Activated T-cell treated with anti-CD3 and anti-CD28 coated beads, Interleukin-2, amount 50 U/mL, for 72 hours (primary cell): ENCODE data around the gene NDUFAF5. TPM values are rescaled to one million over a fixed set of nuclear protein-coding genes. Genes with fewer than 3 reads are reported as not detected.

ENCODE experiments used
- ATAC-seq, 2 donors: fragments of 150-1000 bp; cut with Tn5 transposase; replicated peaks in 1 of 2; 2 replicates each; pipeline ENCODE4 v1.10.0; 2021; ENCODE audit warnings: moderate library complexity in 2 of 2, mild to moderate bottlenecking in 1 of 2
- DNase-seq, 2 donors: peaks; one replicate each; pipeline ENCODE4 v3.0.0; 2021 to 2022; ENCODE audit warnings: mixed read lengths in 1 of 2
- H3K27ac Mint-ChIP-seq: one replicate; pipeline ENCODE4 v1.8.0; 2022; ENCODE audit warnings: mild to moderate bottlenecking, moderate library complexity, mixed read lengths
- H3K27me3 Mint-ChIP-seq: one replicate; pipeline ENCODE4 v1.8.0; 2022; ENCODE audit warnings: low read depth, mixed read lengths
- H3K36me3 Mint-ChIP-seq, 2 donors: one replicate each; pipeline ENCODE4 v1.8.0; 2022; ENCODE audit warnings: mixed read lengths in 2 of 2, mild to moderate bottlenecking in 1 of 2; ENCODE audit not compliant: insufficient read depth in 2 of 2
- H3K4me1 Mint-ChIP-seq: one replicate; pipeline ENCODE4 v1.8.0; 2022; ENCODE audit warnings: low read depth, mixed read lengths
- H3K4me3 Mint-ChIP-seq, 2 donors: one replicate each; pipeline ENCODE4 v1.8.0; 2022; ENCODE audit warnings: mild to moderate bottlenecking in 2 of 2, mixed read lengths in 2 of 2, moderate library complexity in 2 of 2
- H3K9me3 Mint-ChIP-seq, 2 donors: one replicate each; pipeline ENCODE4 v1.8.0; 2022; ENCODE audit warnings: mixed read lengths in 2 of 2
- total RNA-seq, 2 donors: library from RNA; stranded (reverse); gene quantifications; one replicate each; pipeline ENCODE4 v1.2.3, GENCODE V29; 2022

The NDUFAF5 gene
- total RNA-seq, 2 donors from 2014 or later = 30.4 to 32.9 TPM

DNA sequence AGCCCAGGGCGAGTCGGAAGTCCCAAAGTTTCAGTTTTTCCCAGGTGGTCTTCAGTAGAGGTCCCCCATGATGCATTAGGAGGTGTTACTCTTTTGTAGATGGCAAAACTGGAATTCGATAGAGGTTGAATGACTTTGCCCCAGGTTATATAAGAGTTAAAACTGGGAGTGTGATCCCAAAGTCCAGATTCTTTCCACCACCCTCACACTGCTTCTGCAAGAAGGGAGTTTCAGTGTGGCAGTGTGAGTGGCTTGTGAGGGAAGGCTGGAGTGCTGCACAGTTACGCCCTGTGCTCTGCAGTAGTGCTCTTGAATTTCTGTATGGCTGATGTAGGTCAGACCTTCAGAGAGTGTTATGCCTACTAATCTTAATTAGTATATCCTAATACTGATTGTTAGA is 29.8 kb downstream of the NDUFAF5 start:
- Mint-ChIP-seq H3K4me1 (peaks cover 35% of the 10 kb centered on the region), H3K27ac (no peak overlapping the region), H3K27me3 (no peaks in the 10 kb centered on the region), H3K9me3 (no peaks in the 10 kb centered on the region), H3K36me3 (peaks cover 2 to 14% of the 10 kb centered on the region in 2 donors), H3K4me3 (no peak overlapping the region)
- DNase-seq (no peak), ATAC-seq (no peak)

DNA sequence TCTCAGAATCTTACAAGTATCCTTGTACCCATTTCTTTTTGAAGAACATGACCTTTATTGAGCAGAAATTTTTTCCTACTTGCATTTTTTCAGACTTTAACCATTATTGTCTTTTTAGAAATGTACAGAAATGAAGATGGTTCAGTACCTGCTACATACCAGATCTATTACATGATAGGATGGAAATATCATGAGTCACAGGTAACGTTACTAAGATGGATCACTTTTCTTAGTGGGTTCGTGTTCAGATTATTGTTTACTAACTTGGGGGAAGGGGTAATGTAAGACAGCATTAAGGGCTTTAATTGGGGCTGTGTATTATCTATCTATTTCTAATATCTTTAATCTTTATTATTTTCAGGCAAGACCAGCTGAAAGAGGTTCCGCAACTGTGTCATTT is 31.9 kb downstream of the NDUFAF5 start:
- Mint-ChIP-seq H3K4me1 (peaks cover 35% of the 10 kb centered on the region), H3K27me3 (no peaks in the 10 kb centered on the region), H3K27ac (peak overlapping the region; percentile 86), H3K4me3 (peak overlapping the region; percentile 7 to 40), H3K9me3 (no peaks in the 10 kb centered on the region), H3K36me3 (peaks cover 3 to 15% of the 10 kb centered on the region in 2 donors)
- DNase-seq (no peak), ATAC-seq (peak; percentile 59 to 64)

DNA sequence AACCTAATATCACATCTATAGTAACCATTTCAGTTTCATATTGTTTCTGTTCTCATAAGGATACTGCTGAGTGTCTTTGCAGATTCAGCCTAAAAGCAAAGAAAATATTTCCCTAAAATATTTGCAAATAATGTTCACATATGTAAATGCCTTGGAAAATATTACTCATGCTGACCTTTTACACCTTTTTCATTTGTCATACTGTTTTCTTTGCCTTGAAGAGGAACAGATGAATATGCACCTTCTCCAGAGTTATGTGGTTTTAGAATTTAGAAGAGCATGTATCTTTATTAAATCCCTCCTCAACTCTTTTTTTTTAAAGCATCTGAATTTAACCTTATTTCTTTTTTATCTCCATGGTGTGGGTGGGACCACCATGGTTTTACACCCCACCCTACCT is 32.5 kb downstream of the NDUFAF5 start:
- DNase-seq = no peak
- Mint-ChIP-seq H3K36me3 (peaks cover 2 to 15% of the 10 kb centered on the region in 2 donors), H3K27ac (peak overlapping the region; percentile 64), H3K27me3 (no peaks in the 10 kb centered on the region), H3K9me3 (no peaks in the 10 kb centered on the region), H3K4me1 (peaks cover 30% of the 10 kb centered on the region), H3K4me3 (peak overlapping the region in 1 of 2 donors; percentile 23)
- ATAC-seq = no peak

DNA sequence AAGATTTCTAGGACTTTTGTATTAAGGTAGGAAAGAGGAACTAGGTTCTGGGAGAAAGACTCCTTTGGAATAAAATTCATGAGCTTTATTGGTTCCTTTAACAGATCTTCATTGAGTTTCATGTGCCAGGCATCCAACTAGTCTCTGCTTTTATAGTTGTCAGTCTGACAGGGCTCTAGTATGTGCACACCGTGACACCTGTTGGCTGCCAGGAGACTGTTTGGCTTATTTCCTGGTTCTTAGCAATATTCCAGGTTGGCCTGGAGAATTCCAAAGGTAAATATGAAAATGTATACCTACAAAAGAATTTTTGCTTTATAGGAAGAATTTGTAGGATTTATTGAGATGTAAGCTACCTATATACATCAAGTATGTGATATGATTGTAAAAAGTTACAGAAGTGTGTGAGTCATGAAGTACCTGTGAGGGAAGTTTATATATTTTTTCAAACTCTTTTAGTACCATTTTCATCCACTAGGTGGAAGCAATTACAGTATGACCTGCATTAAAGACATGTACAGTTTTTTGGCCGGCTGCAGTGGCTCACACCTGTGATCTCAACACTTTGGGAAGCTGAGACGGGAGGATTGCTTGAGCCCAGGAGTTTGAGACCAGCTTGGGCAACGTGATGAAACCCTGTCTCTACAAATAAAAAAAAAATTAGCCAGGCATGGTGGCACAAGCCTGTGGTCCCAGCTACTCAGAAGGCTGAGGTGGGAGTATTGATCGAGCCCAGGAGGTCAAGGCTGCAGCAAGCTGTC is 35.2 kb downstream of the NDUFAF5 start:
- H3K4me3 Mint-ChIP-seq = no peak overlapping the region
- no peak for DNase-seq
- peaks cover 30% of the 10 kb centered on the region for H3K4me1 Mint-ChIP-seq
- no peaks in the 10 kb centered on the region for H3K27me3 Mint-ChIP-seq
- peak; percentile 58 to 71 for ATAC-seq
- no peaks in the 10 kb centered on the region for H3K9me3 Mint-ChIP-seq
- peaks cover 2 to 11% of the 10 kb centered on the region in 2 donors for H3K36me3 Mint-ChIP-seq
- H3K27ac Mint-ChIP-seq = no peak overlapping the region

DNA sequence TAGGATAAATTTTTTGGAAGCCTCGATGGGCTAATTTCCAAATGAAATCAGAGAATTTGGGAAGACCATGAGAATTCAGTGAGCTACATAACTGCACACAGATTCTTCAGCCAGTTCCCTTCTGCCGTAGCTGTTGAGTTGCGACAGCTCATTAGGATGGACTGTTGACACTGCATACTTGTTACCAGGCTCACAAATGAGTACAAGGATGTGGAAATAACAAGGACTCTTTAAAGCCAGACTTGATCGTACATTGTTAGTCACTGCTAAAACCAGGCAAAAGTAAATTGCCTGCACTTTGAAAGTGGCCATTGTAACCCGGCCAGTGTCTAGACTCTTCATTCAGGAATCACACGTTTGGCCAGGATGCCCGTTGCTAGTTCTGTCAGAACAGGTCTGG is 37.0 kb downstream of the NDUFAF5 start:
- Mint-ChIP-seq H3K36me3 (peaks cover 2 to 7% of the 10 kb centered on the region in 2 donors), H3K27ac (no peak overlapping the region), H3K27me3 (no peaks in the 10 kb centered on the region), H3K9me3 (no peaks in the 10 kb centered on the region), H3K4me1 (peaks cover 20% of the 10 kb centered on the region), H3K4me3 (no peak overlapping the region)
- DNase-seq (no peak), ATAC-seq (no peak)

DNA sequence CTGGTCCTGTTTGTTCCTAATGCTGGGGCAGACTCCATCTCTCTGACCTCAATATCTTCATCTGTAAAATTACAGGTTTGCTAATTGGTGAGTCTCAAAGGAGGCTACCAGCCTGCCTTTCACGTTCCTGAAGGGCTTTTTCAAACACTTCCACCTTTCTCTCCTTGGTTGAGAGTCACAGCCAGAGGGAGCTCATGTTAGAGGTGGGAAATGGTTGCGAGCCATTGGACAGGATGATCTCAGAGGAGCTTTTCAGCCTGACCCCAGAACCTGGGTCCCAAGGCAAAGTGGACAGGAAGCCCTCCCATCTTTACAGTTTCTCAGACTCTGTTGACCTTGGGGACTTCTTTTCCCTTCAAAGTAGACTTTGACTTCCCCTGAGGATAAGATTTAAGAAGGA is 37.6 kb downstream of the NDUFAF5 start:
- Mint-ChIP-seq H3K4me3 (no peak overlapping the region), H3K4me1 (peaks cover 14% of the 10 kb centered on the region), H3K9me3 (no peaks in the 10 kb centered on the region), H3K36me3 (peaks cover 2 to 6% of the 10 kb centered on the region in 2 donors), H3K27me3 (no peaks in the 10 kb centered on the region), H3K27ac (no peak overlapping the region)
- ATAC-seq (no peak), DNase-seq (no peak)

DNA sequence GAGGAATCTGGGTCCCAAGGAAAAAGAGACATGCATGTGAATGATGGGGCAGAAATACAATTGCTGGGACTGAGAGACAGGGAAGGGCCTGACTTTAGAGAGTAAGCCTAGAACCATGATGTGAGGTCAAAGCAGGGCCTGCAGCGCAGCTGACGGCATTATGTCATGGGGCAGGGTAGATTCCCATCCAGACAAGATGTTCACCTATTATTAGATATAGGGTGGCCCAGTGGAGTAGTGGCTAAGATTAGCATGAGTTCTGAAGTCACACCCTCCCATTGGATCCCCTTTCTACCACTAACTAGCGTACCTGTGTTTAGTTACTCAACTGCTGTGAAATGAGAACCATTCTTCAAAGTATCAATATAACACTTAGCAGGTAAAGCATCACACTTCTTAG is 39.6 kb downstream of the NDUFAF5 start:
- Mint-ChIP-seq H3K27ac (no peak overlapping the region), H3K9me3 (no peaks in the 10 kb centered on the region), H3K4me3 (no peak overlapping the region), H3K27me3 (peaks cover 2% of the 10 kb centered on the region), H3K4me1 (no peaks in the 10 kb centered on the region), H3K36me3 (peaks cover 1 to 2% of the 10 kb centered on the region in 2 donors)
- DNase-seq (no peak), ATAC-seq (no peak)

DNA sequence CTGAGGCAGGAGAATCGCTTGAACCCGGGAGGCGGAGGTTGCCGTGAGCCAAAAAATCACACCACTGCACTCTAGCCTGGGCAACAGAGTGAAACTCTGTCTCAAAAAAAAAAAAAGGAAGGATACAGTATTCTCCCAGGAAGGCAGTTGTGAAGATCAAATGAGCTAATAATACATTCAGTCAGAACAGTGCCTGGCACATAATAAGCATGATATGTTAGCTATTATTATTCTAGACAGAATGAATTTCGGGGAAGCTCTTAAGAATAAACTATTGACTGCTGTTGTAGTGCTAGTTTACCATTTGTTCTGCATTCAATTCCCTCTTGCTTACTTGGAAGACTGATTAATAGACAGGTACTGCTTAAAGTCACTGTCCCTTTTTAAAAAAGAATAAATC is 40.6 kb downstream of the NDUFAF5 start:
- no peak overlapping the region for H3K4me3 Mint-ChIP-seq
- H3K4me1 Mint-ChIP-seq = no peaks in the 10 kb centered on the region
- ATAC-seq = no peak
- no peak for DNase-seq
- no peak overlapping the region for H3K27ac Mint-ChIP-seq
- H3K36me3 Mint-ChIP-seq = peaks cover 0 to 2% of the 10 kb centered on the region in 2 donors
- H3K9me3 Mint-ChIP-seq = no peaks in the 10 kb centered on the region
- peaks cover 6% of the 10 kb centered on the region for H3K27me3 Mint-ChIP-seq

DNA sequence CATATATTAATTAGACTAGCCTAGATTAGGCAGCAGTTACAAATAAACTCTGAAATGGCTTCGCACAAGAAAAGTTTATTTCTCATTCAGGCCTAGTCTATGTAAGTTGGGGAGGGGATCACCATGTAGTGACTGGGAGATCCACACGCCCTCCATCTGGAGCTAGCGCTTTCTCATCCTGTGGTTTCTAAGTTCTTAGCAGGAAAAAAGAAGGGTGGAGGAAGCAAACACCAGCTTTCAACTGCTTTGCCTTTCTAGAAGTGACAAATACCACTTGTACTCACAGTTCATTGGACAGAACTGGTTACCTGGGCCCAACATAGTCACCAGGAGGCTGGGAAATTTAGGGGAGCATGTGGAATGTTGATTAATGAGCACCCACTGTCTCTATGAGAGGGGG is 46.6 kb downstream of the NDUFAF5 start:
- ATAC-seq = no peak
- H3K27ac Mint-ChIP-seq = no peak overlapping the region
- no peak for DNase-seq
- no peaks in the 10 kb centered on the region for H3K4me1 Mint-ChIP-seq
- H3K4me3 Mint-ChIP-seq = no peak overlapping the region
- H3K36me3 Mint-ChIP-seq = no peaks in the 10 kb centered on the region
- peaks cover 0 to 1% of the 10 kb centered on the region in 2 donors for H3K9me3 Mint-ChIP-seq
- peaks cover 15% of the 10 kb centered on the region for H3K27me3 Mint-ChIP-seq

DNA sequence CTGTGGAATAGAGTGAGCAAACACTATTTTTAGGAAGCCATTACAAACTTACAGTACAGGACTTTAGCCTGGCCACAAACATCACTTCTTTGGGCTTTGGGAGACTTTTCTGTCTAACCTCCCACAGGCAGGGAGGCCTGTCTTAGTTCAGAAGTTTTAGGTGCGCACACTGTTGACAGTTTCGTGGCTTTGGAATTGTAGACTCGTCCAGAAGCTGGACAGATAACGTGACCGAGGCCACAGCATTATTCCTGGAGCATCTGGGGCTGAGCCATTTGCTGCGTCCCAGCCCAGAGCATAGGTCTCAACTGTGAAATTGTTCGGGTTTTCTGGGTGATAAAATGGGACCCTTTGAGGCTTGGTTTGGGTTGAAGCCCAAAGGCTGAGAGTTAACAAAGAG is 53.8 kb downstream of the NDUFAF5 start:
- ATAC-seq (no peak), DNase-seq (no peak)
- Mint-ChIP-seq H3K36me3 (no peaks in the 10 kb centered on the region), H3K4me1 (no peaks in the 10 kb centered on the region), H3K27ac (no peak overlapping the region), H3K27me3 (peaks cover 11% of the 10 kb centered on the region), H3K9me3 (no peaks in the 10 kb centered on the region), H3K4me3 (no peak overlapping the region)

DNA sequence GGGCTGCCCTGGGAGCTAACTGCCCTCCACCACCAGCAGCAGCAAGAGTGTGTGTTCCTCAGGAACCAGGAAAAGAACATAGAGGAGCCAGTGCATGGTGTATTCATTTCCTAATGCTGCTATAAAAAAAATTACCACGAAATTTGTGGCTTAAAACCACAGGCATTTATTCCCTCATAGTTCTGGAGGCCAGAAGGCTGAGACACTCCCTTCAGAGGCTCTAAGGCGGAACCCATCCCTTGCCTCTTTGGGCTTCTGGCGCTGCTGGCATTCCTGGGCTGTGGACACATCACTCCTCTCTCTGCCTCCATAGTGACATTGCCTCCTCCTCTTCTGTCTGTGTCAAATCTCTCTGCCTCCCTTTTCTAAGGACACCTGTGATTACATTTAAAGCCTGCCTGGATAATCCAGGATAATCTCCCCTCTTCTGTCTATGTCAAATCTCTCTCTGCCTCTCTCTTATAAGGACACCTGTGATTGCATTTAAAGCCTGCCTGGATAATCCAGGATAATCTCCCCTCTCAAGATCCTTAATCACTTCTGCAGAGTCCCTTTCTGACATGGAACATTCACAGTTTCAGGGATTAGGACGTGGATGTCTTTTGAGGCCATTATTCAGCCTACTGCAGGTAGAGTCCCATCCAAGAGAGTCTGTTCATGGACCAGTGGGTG is 54.7 kb downstream of the NDUFAF5 start:
- no peak for DNase-seq
- H3K9me3 Mint-ChIP-seq = no peaks in the 10 kb centered on the region
- H3K4me3 Mint-ChIP-seq = no peak overlapping the region
- H3K4me1 Mint-ChIP-seq = no peaks in the 10 kb centered on the region
- no peak for ATAC-seq
- no peaks in the 10 kb centered on the region for H3K36me3 Mint-ChIP-seq
- no peak overlapping the region for H3K27ac Mint-ChIP-seq
- peaks cover 15% of the 10 kb centered on the region for H3K27me3 Mint-ChIP-seq

DNA sequence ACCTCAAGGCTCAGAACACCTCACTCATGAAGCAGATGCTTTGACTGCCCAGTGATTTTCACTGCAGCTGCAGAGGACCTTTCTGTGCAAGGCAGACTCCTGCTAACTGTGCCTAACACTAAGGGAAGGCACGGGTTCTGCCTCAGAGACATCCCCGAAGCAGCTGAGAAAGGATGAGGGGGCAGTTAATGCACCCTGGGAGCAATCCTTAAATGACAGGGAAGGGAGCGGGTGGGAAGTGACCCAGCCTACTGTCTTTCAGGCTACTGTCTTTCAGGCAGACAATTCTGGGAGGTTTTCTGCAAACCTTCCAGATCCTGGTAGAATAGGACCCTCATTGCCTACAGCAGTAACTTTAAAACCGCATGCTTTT is 55.3 kb downstream of the NDUFAF5 start:
- no peak overlapping the region for H3K27ac Mint-ChIP-seq
- no peak overlapping the region for H3K4me3 Mint-ChIP-seq
- H3K4me1 Mint-ChIP-seq = no peaks in the 10 kb centered on the region
- no peaks in the 10 kb centered on the region for H3K9me3 Mint-ChIP-seq
- no peak for ATAC-seq
- H3K36me3 Mint-ChIP-seq = no peaks in the 10 kb centered on the region
- no peak for DNase-seq
- peaks cover 15% of the 10 kb centered on the region for H3K27me3 Mint-ChIP-seq

DNA sequence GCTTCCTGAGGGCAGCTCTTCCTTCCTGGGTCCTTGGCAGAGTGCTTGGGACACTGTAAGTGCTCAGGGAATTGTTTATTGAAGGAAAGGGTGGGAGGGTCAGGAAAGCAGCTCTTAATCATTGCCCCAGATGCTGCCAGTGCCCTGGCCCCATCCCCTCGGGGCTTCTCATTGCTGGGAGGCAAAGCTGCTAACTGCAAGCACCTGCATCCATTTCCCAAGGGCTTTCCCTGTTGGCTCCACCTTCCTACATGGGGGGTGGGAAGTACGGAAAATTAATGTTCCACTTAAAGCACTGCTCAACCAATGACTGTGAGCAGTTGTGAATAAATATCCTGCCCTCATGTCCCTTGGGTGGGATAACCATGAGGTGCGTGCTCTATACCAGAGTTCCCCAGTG is 56.4 kb downstream of the NDUFAF5 start:
- Mint-ChIP-seq H3K36me3 (no peaks in the 10 kb centered on the region), H3K9me3 (no peaks in the 10 kb centered on the region), H3K4me3 (no peak overlapping the region), H3K27me3 (peaks cover 13% of the 10 kb centered on the region), H3K27ac (no peak overlapping the region), H3K4me1 (no peaks in the 10 kb centered on the region)
- DNase-seq (no peak), ATAC-seq (no peak)

DNA sequence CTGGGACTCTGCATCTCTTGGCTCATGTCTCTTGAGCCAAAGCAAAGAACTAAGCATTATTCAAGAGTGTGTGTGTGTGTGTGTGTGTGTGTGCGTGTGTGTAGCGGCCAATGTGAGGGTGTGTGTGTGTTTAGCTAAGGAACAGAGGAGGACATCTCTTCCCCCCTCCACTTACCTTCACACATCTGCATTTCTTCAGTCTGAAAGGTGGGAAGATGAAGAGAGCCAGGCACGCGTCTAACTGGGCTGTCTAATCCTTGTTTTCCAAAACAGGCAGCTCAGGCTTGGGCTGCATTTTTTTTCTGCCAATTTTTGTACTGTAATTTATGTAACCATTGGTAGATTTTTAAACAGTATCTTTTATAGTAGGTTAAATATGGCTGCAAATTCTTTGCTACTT is 59.5 kb downstream of the NDUFAF5 start:
- ATAC-seq (no peak), DNase-seq (no peak)
- Mint-ChIP-seq H3K36me3 (no peaks in the 10 kb centered on the region), H3K27ac (no peak overlapping the region), H3K4me3 (no peak overlapping the region), H3K27me3 (peaks cover 12% of the 10 kb centered on the region), H3K4me1 (no peaks in the 10 kb centered on the region), H3K9me3 (no peaks in the 10 kb centered on the region)
